Measurements from ENCODE around the gene LSAMP.

DNA sequence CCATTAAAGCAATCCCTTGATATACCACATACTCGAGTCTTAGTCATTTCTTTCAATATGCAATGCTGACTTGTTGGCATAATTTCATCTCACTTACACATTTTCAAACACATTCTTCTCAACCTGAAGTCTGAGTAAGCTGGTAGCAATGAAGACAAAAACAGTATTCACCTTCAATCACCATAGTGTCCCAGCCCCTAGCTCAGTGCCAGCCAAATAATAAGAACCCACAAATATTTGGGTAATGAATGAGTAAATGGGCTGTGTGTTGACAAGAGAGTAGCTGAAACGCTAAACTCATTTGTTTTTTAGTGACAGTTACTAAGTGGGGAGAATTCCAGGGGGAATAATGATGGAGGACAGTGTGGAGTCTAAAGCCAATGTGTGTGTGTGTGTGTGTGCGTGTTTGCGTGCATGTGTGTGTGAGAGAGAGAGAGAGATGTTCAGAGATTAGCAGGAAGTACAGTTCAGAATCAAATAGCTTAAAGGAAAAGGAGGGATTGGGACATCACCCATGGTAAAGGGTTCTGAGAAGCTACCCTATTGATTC, 656.3 kb downstream of the LSAMP start:
- TF ChIP-seq, protein P1, sequence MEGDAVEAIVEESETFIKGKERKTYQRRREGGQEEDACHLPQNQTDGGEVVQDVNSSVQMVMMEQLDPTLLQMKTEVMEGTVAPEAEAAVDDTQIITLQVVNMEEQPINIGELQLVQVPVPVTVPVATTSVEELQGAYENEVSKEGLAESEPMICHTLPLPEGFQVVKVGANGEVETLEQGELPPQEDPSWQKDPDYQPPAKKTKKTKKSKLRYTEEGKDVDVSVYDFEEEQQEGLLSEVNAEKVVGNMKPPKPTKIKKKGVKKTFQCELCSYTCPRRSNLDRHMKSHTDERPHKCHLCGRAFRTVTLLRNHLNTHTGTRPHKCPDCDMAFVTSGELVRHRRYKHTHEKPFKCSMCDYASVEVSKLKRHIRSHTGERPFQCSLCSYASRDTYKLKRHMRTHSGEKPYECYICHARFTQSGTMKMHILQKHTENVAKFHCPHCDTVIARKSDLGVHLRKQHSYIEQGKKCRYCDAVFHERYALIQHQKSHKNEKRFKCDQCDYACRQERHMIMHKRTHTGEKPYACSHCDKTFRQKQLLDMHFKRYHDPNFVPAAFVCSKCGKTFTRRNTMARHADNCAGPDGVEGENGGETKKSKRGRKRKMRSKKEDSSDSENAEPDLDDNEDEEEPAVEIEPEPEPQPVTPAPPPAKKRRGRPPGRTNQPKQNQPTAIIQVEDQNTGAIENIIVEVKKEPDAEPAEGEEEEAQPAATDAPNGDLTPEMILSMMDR (IDR thresholded peaks at IDR 0.05; ENCODE audit: low read depth, low read length) = no peak
- no peak for TF ChIP-seq EZH2phosphoT487 (IDR thresholded peaks at IDR 0.05; ENCODE audit: low read depth)
